NT2/D1 (cell line): ENCODE measurements around the gene SLC1A1.

ENCODE experiments used
- SUZ12 ChIP-seq: IDR thresholded peaks from 2 replicates; pipeline ENCODE4 v1.6.1; 2011; ENCODE audit not compliant: insufficient read length, insufficient read depth; ENCODE audit errors: extremely low read depth
- YY1 ChIP-seq: IDR thresholded peaks from 2 replicates; pipeline ENCODE4 v1.6.1; 2011; ENCODE audit not compliant: insufficient read length, insufficient read depth
- ZNF274 ChIP-seq: IDR thresholded peaks from 2 replicates; pipeline ENCODE4 v1.6.1; 2011; ENCODE audit warnings: mild to moderate bottlenecking, low read depth, low read length

GRCh38 chr9:4517274-4517673 is 27.0 kb downstream of the SLC1A1 start:
- no peak for TF ChIP-seq ZNF274
- no peak for TF ChIP-seq YY1
- no peak for TF ChIP-seq SUZ12
